ENCODE data around the gene ARHGEF38. TPM values are rescaled to one million over a fixed set of nuclear protein-coding genes. Genes with fewer than 3 reads are reported as not detected.

Gene ARHGEF38
- total and polyA plus RNA-seq, 11 donors = not detected

DNA sequence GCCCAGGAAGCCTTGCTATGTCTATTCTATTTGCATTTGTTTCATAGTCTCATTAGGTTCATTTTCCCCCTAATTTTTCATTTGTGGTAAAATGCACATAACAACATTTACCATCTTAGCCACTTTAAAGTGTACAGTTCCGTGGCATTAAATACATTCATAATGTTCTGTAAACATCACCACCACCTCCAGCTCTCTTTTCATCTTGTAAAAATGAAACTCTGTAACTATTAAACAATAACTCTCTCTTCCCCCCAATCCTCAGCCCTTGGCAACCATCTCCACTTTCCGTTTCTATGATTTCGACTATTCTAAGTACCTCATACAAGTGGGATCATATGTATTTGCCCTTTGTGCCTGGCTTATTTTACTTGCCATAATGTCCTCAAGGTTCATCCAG, 19.9 kb downstream of the ARHGEF38 start:
- ATAC-seq = no peak
- H3K27me3 ChIP-seq = no peaks in the 10 kb centered on the region
- H3K4me1 ChIP-seq = no peaks in the 10 kb centered on the region
- TF ChIP-seq CTCF (IDR thresholded peaks at IDR 0.05) (no peak), POLR2A (IDR thresholded peaks at IDR 0.05) (no peak)
- DNase-seq = no peak
- intact Hi-C loops (cut with DNase I) = no loop called here
- no peaks in the 10 kb centered on the region for H3K9me3 ChIP-seq
- H3K4me3 ChIP-seq = no peak overlapping the region
- 82 to 86% (median 85%) methylated on average over 3 of the region's 3 CpGs for WGBS, 4 donors
- no peak overlapping the region for H3K27ac ChIP-seq
- H3K36me3 ChIP-seq = no peaks in the 10 kb centered on the region

- DNase-seq (no peak), ATAC-seq (no peak)
- no peaks in the 10 kb centered on the region for H3K27me3 ChIP-seq
- no peak overlapping the region for H3K27ac ChIP-seq
- no peak overlapping the region for H3K4me3 ChIP-seq
- no peaks in the 10 kb centered on the region for H3K36me3 ChIP-seq
- intact Hi-C loops (cut with DNase I) = no loop called here
- no peaks in the 10 kb centered on the region for H3K9me3 ChIP-seq
- WGBS, 4 donors = 55 to 64% (median 59%) methylated on average over 4 of the region's 4 CpGs
- TF ChIP-seq POLR2A (IDR thresholded peaks at IDR 0.05) (no peak), CTCF (IDR thresholded peaks at IDR 0.05) (no peak)
- H3K4me1 ChIP-seq = no peaks in the 10 kb centered on the region
Observed at GRCh38 chr4:105586638-105587328, 34.4 kb downstream of the ARHGEF38 start.

DNA sequence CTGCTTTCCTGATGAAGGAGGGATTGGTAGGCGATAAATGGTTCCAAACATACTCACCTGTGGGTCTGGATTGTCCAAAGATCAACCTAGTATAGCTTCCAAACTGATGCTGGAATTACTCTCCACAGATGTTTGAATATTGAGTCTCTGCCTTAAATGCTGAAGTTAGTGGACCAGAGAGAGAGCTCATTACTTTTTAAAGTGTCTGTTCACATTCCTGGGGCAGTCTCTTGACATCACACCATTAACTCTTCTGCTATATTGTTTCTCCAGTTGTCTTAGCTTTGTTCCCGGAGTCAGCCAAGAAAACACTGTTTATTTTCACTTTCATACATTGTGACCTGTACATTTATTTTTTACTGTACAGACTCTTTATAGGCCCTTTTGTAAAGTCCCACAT, 35.4 kb downstream of the ARHGEF38 start:
- 83 to 95% (median 87%) methylated on average over 2 of the region's 2 CpGs for WGBS, 4 donors
- ATAC-seq (no peak), DNase-seq (no peak)
- Histone ChIP-seq H3K4me1 (no peaks in the 10 kb centered on the region), H3K36me3 (no peaks in the 10 kb centered on the region), H3K27me3 (no peaks in the 10 kb centered on the region), H3K27ac (no peak overlapping the region), H3K9me3 (no peaks in the 10 kb centered on the region), H3K4me3 (no peak overlapping the region)
- no peak for TF ChIP-seq CTCF (IDR thresholded peaks at IDR 0.05)
- intact Hi-C loops (cut with DNase I) = no loop called here

DNA sequence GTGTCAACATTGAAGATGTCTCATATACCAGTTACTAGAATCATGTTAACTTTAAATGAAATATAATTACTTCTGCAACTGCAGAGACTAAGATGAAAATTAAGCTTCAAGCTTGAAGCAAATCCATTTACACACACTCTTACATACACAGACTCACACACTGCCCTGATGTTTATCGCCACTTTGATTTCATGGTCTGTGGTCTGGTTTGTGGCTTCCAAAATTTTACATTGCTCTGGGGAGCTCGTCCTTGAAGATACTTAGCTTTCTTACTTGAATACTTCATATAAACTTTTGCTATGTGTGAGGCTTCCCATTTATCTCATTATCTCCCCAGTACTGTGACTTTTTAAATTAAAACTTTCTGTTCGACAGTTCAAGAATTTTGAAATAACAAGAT, 35.8 kb downstream of the ARHGEF38 start:
- intact Hi-C loops (cut with DNase I) = no loop called here
- 77 to 86% (median 83%) methylated on average over 3 of the region's 3 CpGs for WGBS, 4 donors
- no peaks in the 10 kb centered on the region for H3K4me1 ChIP-seq

More for the DNA sequence above, 35.8 kb downstream of the ARHGEF38 start:
- no peaks in the 10 kb centered on the region for H3K27me3 ChIP-seq
- H3K9me3 ChIP-seq = no peaks in the 10 kb centered on the region
- ATAC-seq = no peak
- no peak for DNase-seq
- no peaks in the 10 kb centered on the region for H3K36me3 ChIP-seq
- no peak overlapping the region for H3K4me3 ChIP-seq
- TF ChIP-seq POLR2A (IDR thresholded peaks at IDR 0.05) (no peak), CTCF (IDR thresholded peaks at IDR 0.05) (no peak)
- H3K27ac ChIP-seq = no peak overlapping the region

Data from heart left ventricle (tissue), 16 donors.